ENCODE measurements around the gene RHOBTB3.

RHOBTB3 gene

GRCh38 chr5:95784514-95785302 lies 53.6 kb downstream of the RHOBTB3 start:
- Histone ChIP-seq H3K9ac (ENCODE audit: low read depth, low read length, poor library complexity, severe bottlenecking) (no peak overlapping the region), H3K79me2 (ENCODE audit: insufficient read depth, low read length) (no peaks in the 10 kb centered on the region), H3K4me2 (ENCODE audit: low read depth, low read length, poor library complexity, severe bottlenecking) (no peak overlapping the region), H2AFZ (ENCODE audit: low read length) (no peak overlapping the region), H3K4me3 (ENCODE audit: low read length, poor library complexity, severe bottlenecking) (no peak overlapping the region), H3K9me2 (replicated peaks; ENCODE audit: low read depth, low read length) (no peaks in the 10 kb centered on the region), H3K36me3 (ENCODE audit: insufficient read depth, low read length) (peaks cover 40% of the 10 kb centered on the region; the same call in 1 of the 2 replicates), H3F3A (ENCODE audit: low read depth) (no peaks in the 10 kb centered on the region), H3K9me3 (ENCODE audit: insufficient read depth, low read depth, low read length) (no peaks in the 10 kb centered on the region), H3K27me3 (ENCODE audit: insufficient read depth, low read length, poor library complexity, severe bottlenecking) (no peaks in the 10 kb centered on the region), H4K20me1 (ENCODE audit: insufficient read depth, low read length, poor library complexity, severe bottlenecking) (no peaks in the 10 kb centered on the region), H3K4me1 (ENCODE audit: insufficient read depth, low read length, poor library complexity, severe bottlenecking) (peaks cover 1% of the 10 kb centered on the region)
- TF ChIP-seq EZH2phosphoT487 (IDR thresholded peaks at IDR 0.05; ENCODE audit: borderline replicate concordance) = no peak
- TF ChIP-seq CTCF (conservative IDR thresholded peaks at IDR 0.05; ENCODE audit: low read length) = no peak

- H2AFZ ChIP-seq (ENCODE audit: low read length) = no peak overlapping the region
- H3K27me3 ChIP-seq (ENCODE audit: insufficient read depth, low read length, poor library complexity, severe bottlenecking) = no peaks in the 10 kb centered on the region
- H3K4me3 ChIP-seq (ENCODE audit: low read length, poor library complexity, severe bottlenecking) = no peak overlapping the region
- H3F3A ChIP-seq (ENCODE audit: low read depth) = no peaks in the 10 kb centered on the region
- no peak overlapping the region for H3K9ac ChIP-seq (ENCODE audit: low read depth, low read length, poor library complexity, severe bottlenecking)
- H3K9me3 ChIP-seq (ENCODE audit: insufficient read depth, low read depth, low read length) = no peaks in the 10 kb centered on the region
- no peaks in the 10 kb centered on the region for H3K4me1 ChIP-seq (ENCODE audit: insufficient read depth, low read length, poor library complexity, severe bottlenecking)
- no peak overlapping the region for H3K4me2 ChIP-seq (ENCODE audit: low read depth, low read length, poor library complexity, severe bottlenecking)
- no peaks in the 10 kb centered on the region for H3K79me2 ChIP-seq (ENCODE audit: insufficient read depth, low read length)
- H4K20me1 ChIP-seq (ENCODE audit: insufficient read depth, low read length, poor library complexity, severe bottlenecking) = no peaks in the 10 kb centered on the region
- peaks cover 48% of the 10 kb centered on the region; the same call in 1 of the 2 replicates for H3K36me3 ChIP-seq (ENCODE audit: insufficient read depth, low read length)
- TF ChIP-seq CTCF (conservative IDR thresholded peaks at IDR 0.05; ENCODE audit: low read length) (no peak), EZH2phosphoT487 (IDR thresholded peaks at IDR 0.05; ENCODE audit: borderline replicate concordance) (no peak)
- H3K9me2 ChIP-seq (replicated peaks; ENCODE audit: low read depth, low read length) = no peaks in the 10 kb centered on the region
Measured at GRCh38 chr5:95786821-95787418, 55.8 kb downstream of the RHOBTB3 start.

GRCh38 chr5:95788493-95788892 lies 57.4 kb downstream of the RHOBTB3 start:
- H2AFZ ChIP-seq (ENCODE audit: low read length) = no peak overlapping the region
- H3K36me3 ChIP-seq (ENCODE audit: insufficient read depth, low read length) = peaks cover 54% of the 10 kb centered on the region; the same call in 1 of the 2 replicates
- H3K4me2 ChIP-seq (ENCODE audit: low read depth, low read length, poor library complexity, severe bottlenecking) = no peak overlapping the region
- H3F3A ChIP-seq (ENCODE audit: low read depth) = no peaks in the 10 kb centered on the region
- no peak overlapping the region for H3K9ac ChIP-seq (ENCODE audit: low read depth, low read length, poor library complexity, severe bottlenecking)
- TF ChIP-seq EZH2phosphoT487 (IDR thresholded peaks at IDR 0.05; ENCODE audit: borderline replicate concordance) = no peak
- TF ChIP-seq CTCF (conservative IDR thresholded peaks at IDR 0.05; ENCODE audit: low read length) = no peak
- H3K27me3 ChIP-seq (ENCODE audit: insufficient read depth, low read length, poor library complexity, severe bottlenecking) = no peaks in the 10 kb centered on the region
- H3K4me1 ChIP-seq (ENCODE audit: insufficient read depth, low read length, poor library complexity, severe bottlenecking) = no peaks in the 10 kb centered on the region
- no peaks in the 10 kb centered on the region for H3K9me3 ChIP-seq (ENCODE audit: insufficient read depth, low read depth, low read length)
- no peaks in the 10 kb centered on the region for H3K79me2 ChIP-seq (ENCODE audit: insufficient read depth, low read length)
- no peak overlapping the region for H3K4me3 ChIP-seq (ENCODE audit: low read length, poor library complexity, severe bottlenecking)
- no peaks in the 10 kb centered on the region for H3K9me2 ChIP-seq (replicated peaks; ENCODE audit: low read depth, low read length)
- no peaks in the 10 kb centered on the region for H4K20me1 ChIP-seq (ENCODE audit: insufficient read depth, low read length, poor library complexity, severe bottlenecking)
